Measurements from ENCODE around the gene KLHL13.
"Not testable (repeated sequence)": the region's sequence is repeated elsewhere in the genome, so short reads cannot be mapped to it uniquely, and the experiment has no call there.

KLHL13 gene

GRCh38 chrX:117989512-117989911 is 127.1 kb downstream of the KLHL13 start:
- no peak for DNase-seq

- no peak for DNase-seq
Observed at GRCh38 chrX:117987373-117987772, 129.2 kb downstream of the KLHL13 start.

- DNase-seq = no peak
Observed at GRCh38 chrX:117985241-117985640, 131.4 kb downstream of the KLHL13 start.

- DNase-seq = no peak
Observed at GRCh38 chrX:117982694-117983392, 133.8 kb downstream of the KLHL13 start.

- no peak for DNase-seq
Observed at GRCh38 chrX:117978402-117978801, 138.2 kb downstream of the KLHL13 start.

GRCh38 chrX:117977526-117977925 is 139.1 kb downstream of the KLHL13 start:
- DNase-seq = no peak

GRCh38 chrX:117973110-117973807 is 143.4 kb downstream of the KLHL13 start:
- no peak for DNase-seq

GRCh38 chrX:117972711-117973109 is 143.9 kb downstream of the KLHL13 start:
- no peak for DNase-seq

GRCh38 chrX:117969782-117970181 is 146.8 kb downstream of the KLHL13 start:
- DNase-seq = no peak

GRCh38 chrX:117969328-117969727 is 147.3 kb downstream of the KLHL13 start:
- no peak for DNase-seq

GRCh38 chrX:117959045-117959444 is 157.6 kb downstream of the KLHL13 start:
- DNase-seq = no peak

- DNase-seq = no peak
Observed at GRCh38 chrX:117957128-117957527, 159.5 kb downstream of the KLHL13 start.

- DNase-seq = not testable (repeated sequence)
Observed at GRCh38 chrX:117939296-117939695, 177.3 kb downstream of the KLHL13 start.

GRCh38 chrX:117936118-117936517 is 180.5 kb downstream of the KLHL13 start:
- no peak for DNase-seq

- not testable (repeated sequence) for DNase-seq
Observed at GRCh38 chrX:117930116-117930515, 186.5 kb downstream of the KLHL13 start.

GRCh38 chrX:117919755-117920154 is 196.9 kb downstream of the KLHL13 start:
- DNase-seq = peak; percentile 51

- no peak for DNase-seq
Observed at GRCh38 chrX:117910216-117910615, 206.4 kb downstream of the KLHL13 start.

GRCh38 chrX:117898226-117898625 is 218.4 kb downstream of the KLHL13 start:
- DNase-seq = no peak

GRCh38 chrX:117895418-117895817 is 221.2 kb downstream of the KLHL13 start:
- peak; percentile 38 for DNase-seq

GRCh38 chrX:117892469-117892868 is 224.1 kb downstream of the KLHL13 start:
- DNase-seq = no peak

GRCh38 chrX:117871796-117872195 is 244.8 kb downstream of the KLHL13 start:
- no peak for DNase-seq

GRCh38 chrX:117860517-117860916 is 256.1 kb downstream of the KLHL13 start:
- DNase-seq = no peak

GRCh38 chrX:117854806-117855205 is 261.8 kb downstream of the KLHL13 start:
- DNase-seq = no peak

GRCh38 chrX:117851025-117851424 is 265.6 kb downstream of the KLHL13 start:
- DNase-seq = no peak

Data from MV-4-11 (cell line).